Osteocyte (in vitro differentiated cells): Measurements from ENCODE around the gene IL1RAP. TPM values are rescaled to one million over a fixed set of nuclear protein-coding genes. Genes with fewer than 3 reads are reported as not detected.

Source experiments
- DNase-seq: peaks from one replicate; pipeline ENCODE4 v3.0.0; 2021; ENCODE audit warnings: mixed read lengths; ENCODE audit not compliant: unreplicated experiment; ENCODE audit errors: extremely low spot score
- H3K27ac Mint-ChIP-seq: one replicate; pipeline ENCODE4 v1.8.0; 2021; ENCODE audit warnings: mild to moderate bottlenecking, mixed read lengths; ENCODE audit not compliant: unreplicated experiment
- H3K27me3 Mint-ChIP-seq: one replicate; pipeline ENCODE4 v1.8.0; 2021; ENCODE audit warnings: mixed read lengths; ENCODE audit not compliant: unreplicated experiment
- H3K36me3 Mint-ChIP-seq: one replicate; pipeline ENCODE4 v1.8.0; 2021; ENCODE audit warnings: mixed read lengths; ENCODE audit not compliant: unreplicated experiment
- H3K4me1 Mint-ChIP-seq: one replicate; pipeline ENCODE4 v1.8.0; 2021; ENCODE audit warnings: mixed read lengths; ENCODE audit not compliant: unreplicated experiment
- H3K4me3 Mint-ChIP-seq: one replicate; pipeline ENCODE4 v1.8.0; 2021; ENCODE audit warnings: mild to moderate bottlenecking, moderate library complexity, mixed read lengths; ENCODE audit not compliant: unreplicated experiment
- H3K9me3 Mint-ChIP-seq: one replicate; pipeline ENCODE4 v1.8.0; 2021; ENCODE audit warnings: mixed read lengths; ENCODE audit not compliant: unreplicated experiment
- total RNA-seq: library from RNA; stranded (reverse); gene quantifications from 2 replicates; pipeline ENCODE4 v1.2.1, GENCODE V29; 2021
- TF ChIP-seq, protein P1 (sequence below): fragments of 200-600 bp; sonication (generic); IDR thresholded peaks from 2 replicates; pipeline ENCODE4 v1.5.0; 2021; ENCODE audit warnings: antibody characterized with exemption, mild to moderate bottlenecking, moderate library complexity

Gene IL1RAP
- total RNA-seq, 1 donor from 2014 or later = 29.3 TPM

GRCh38 chr3:190596349-190597285 is 82.7 kb downstream of the IL1RAP start:
- peaks cover 1% of the 10 kb centered on the region for H3K4me1 Mint-ChIP-seq
- H3K9me3 Mint-ChIP-seq = peaks cover 9% of the 10 kb centered on the region
- no peak for DNase-seq
- TF ChIP-seq, protein P1, sequence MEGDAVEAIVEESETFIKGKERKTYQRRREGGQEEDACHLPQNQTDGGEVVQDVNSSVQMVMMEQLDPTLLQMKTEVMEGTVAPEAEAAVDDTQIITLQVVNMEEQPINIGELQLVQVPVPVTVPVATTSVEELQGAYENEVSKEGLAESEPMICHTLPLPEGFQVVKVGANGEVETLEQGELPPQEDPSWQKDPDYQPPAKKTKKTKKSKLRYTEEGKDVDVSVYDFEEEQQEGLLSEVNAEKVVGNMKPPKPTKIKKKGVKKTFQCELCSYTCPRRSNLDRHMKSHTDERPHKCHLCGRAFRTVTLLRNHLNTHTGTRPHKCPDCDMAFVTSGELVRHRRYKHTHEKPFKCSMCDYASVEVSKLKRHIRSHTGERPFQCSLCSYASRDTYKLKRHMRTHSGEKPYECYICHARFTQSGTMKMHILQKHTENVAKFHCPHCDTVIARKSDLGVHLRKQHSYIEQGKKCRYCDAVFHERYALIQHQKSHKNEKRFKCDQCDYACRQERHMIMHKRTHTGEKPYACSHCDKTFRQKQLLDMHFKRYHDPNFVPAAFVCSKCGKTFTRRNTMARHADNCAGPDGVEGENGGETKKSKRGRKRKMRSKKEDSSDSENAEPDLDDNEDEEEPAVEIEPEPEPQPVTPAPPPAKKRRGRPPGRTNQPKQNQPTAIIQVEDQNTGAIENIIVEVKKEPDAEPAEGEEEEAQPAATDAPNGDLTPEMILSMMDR = no peak
- H3K4me3 Mint-ChIP-seq = no peak overlapping the region
- peaks cover 3% of the 10 kb centered on the region for H3K36me3 Mint-ChIP-seq
- no peak overlapping the region for H3K27ac Mint-ChIP-seq
- no peaks in the 10 kb centered on the region for H3K27me3 Mint-ChIP-seq

DNA sequence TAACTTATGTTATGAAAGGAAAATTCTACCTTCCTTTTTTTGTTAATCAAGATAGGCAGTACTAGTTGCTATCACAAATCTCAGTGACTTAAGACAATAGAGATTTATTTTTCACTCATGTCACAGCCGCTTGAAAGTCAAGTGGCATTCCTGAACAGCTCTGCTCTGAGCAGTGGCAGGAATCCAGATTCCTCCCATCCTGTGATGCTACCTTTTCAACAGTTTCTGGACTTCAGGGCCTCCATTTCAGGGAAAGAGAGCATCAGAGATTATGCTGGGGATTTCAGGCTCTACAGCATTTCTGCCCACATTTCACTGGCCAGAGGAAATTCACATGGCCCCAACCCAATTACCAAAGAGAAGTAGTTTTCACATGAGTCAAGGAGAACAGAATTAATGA is 83.4 kb downstream of the IL1RAP start:
- TF ChIP-seq, protein P1 = no peak
- Mint-ChIP-seq H3K27me3 (no peaks in the 10 kb centered on the region), H3K4me3 (no peak overlapping the region), H3K36me3 (peaks cover 3% of the 10 kb centered on the region), H3K4me1 (peaks cover 1% of the 10 kb centered on the region), H3K27ac (no peak overlapping the region), H3K9me3 (peaks cover 9% of the 10 kb centered on the region)
- no peak for DNase-seq

DNA sequence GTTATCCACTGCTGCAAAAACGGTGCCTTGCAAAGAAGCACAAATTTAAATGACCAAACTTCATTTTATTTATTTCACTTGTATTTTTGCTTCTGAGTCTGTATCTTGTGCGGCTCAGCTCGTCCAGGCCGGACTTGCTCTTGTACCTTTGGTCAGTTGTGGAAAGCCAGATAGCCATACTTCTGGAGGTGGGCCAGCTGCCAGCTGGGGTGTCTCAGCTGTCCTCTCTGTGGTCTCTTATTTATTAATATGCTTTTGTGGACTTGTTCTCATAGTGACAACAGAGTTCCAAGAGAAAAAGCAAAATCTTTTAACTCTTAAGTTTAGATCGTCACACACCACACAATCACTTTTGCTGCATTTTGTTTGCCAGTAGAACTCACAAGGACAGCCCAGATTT is 87.7 kb downstream of the IL1RAP start:
- Mint-ChIP-seq H3K27me3 (no peaks in the 10 kb centered on the region), H3K4me3 (no peak overlapping the region), H3K9me3 (peaks cover 15% of the 10 kb centered on the region), H3K4me1 (no peaks in the 10 kb centered on the region), H3K36me3 (peaks cover 21% of the 10 kb centered on the region), H3K27ac (no peak overlapping the region)
- TF ChIP-seq, protein P1 = no peak
- DNase-seq = no peak

- Mint-ChIP-seq H3K27me3 (no peaks in the 10 kb centered on the region), H3K27ac (no peak overlapping the region), H3K4me3 (no peak overlapping the region), H3K36me3 (peaks cover 27% of the 10 kb centered on the region), H3K9me3 (peaks cover 5% of the 10 kb centered on the region), H3K4me1 (no peaks in the 10 kb centered on the region)
- TF ChIP-seq, protein P1 = no peak
- DNase-seq = no peak
Measured at GRCh38 chr3:190605385-190605784, 91.5 kb downstream of the IL1RAP start.

DNA sequence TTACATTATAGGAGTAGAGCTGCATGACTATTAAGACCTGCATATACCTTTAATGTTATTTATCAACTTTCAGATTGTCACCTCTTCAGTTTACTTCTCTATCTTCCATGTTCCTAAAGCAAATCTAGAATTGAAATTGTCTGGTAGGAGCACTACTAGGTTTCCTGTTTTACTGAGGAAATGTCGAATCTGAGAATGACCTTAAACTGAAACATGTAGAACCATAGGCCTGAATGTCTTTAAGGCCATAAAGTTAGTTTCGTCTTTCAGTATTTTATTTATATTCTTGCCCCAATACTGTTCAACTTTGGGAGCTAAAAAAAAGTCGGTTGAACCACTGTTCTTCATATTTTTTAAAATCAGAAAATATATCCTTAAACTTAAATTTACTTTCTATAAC is 92.7 kb downstream of the IL1RAP start:
- Mint-ChIP-seq H3K27ac (no peak overlapping the region), H3K27me3 (no peaks in the 10 kb centered on the region), H3K4me3 (no peak overlapping the region), H3K9me3 (peaks cover 5% of the 10 kb centered on the region), H3K36me3 (peaks cover 26% of the 10 kb centered on the region), H3K4me1 (no peaks in the 10 kb centered on the region)
- TF ChIP-seq, protein P1 = no peak
- no peak for DNase-seq
